OCI-LY1 (cell line): Measurements from ENCODE around the gene SLC30A10.

Experiments used
- H2AFZ ChIP-seq: fragments of 200-600 bp; sonication (generic), shearing (Covaris generic); 2 replicates; pipeline ENCODE4 v1.6.0; 2014; ENCODE audit warnings: antibody characterized with exemption, mild to moderate bottlenecking, low read length
- H3F3A ChIP-seq: fragments of 200-600 bp; sonication (generic), shearing (Covaris generic); 2 replicates; pipeline ENCODE4 v1.6.0; 2014; ENCODE audit warnings: mild to moderate bottlenecking, antibody characterized with exemption, low read length, moderate library complexity; ENCODE audit not compliant: insufficient read depth
- H3K27ac ChIP-seq: fragments of 200-600 bp; sonication (generic); 2 replicates; pipeline ENCODE4 v1.5.1; 2014; ENCODE audit warnings: low read length, mixed run types, mild to moderate bottlenecking, low read depth; ENCODE audit not compliant: poor library complexity, severe bottlenecking
- H3K27me3 ChIP-seq: fragments of 200-600 bp; sonication (generic); 2 replicates; pipeline ENCODE4 v1.6.0; 2014; ENCODE audit warnings: antibody characterized with exemption, mild to moderate bottlenecking, low read length, moderate library complexity; ENCODE audit not compliant: insufficient read depth
- H3K36me3 ChIP-seq: fragments of 200-600 bp; sonication (generic); 2 replicates; pipeline ENCODE4 v1.6.1; 2014; ENCODE audit warnings: mild to moderate bottlenecking, antibody characterized with exemption, low read length, moderate library complexity, mixed read lengths; ENCODE audit not compliant: insufficient read depth
- H3K4me1 ChIP-seq: fragments of 200-600 bp; sonication (generic); 2 replicates; pipeline ENCODE4 v1.5.1; 2014; ENCODE audit warnings: mild to moderate bottlenecking, low read length, moderate library complexity; ENCODE audit not compliant: insufficient read depth, severe bottlenecking
- H3K4me2 ChIP-seq: fragments of 200-600 bp; sonication (generic), shearing (Covaris generic); 2 replicates; pipeline ENCODE4 v1.6.1; 2014; ENCODE audit warnings: low read length
- H3K4me3 ChIP-seq: fragments of 200-600 bp; sonication (generic); 2 replicates; pipeline ENCODE4 v1.5.1; 2014; ENCODE audit warnings: low read length, low read depth, mild to moderate bottlenecking, mixed read lengths; ENCODE audit not compliant: poor library complexity, severe bottlenecking
- H3K79me2 ChIP-seq: fragments of 200-600 bp; shearing (Covaris generic); 2 replicates; pipeline ENCODE4 v1.6.1; 2016; ENCODE audit warnings: mixed run types, low read length, mixed read lengths; ENCODE audit not compliant: insufficient read depth
- H3K9ac ChIP-seq: fragments of 200-600 bp; sonication (generic), shearing (Covaris generic); 2 replicates; pipeline ENCODE4 v1.6.1; 2014; ENCODE audit warnings: mild to moderate bottlenecking, low read length, mixed read lengths
- H3K9me2 ChIP-seq: fragments of 200-600 bp; sonication (generic), shearing (Covaris generic); 2 replicates; pipeline ENCODE4 v1.6.1; 2014; ENCODE audit warnings: low read depth, mild to moderate bottlenecking, low read length, mixed read lengths
- H3K9me3 ChIP-seq: fragments of 200-600 bp; shearing (Covaris generic); 2 replicates; pipeline ENCODE4 v1.6.1; 2014; ENCODE audit warnings: low read length, mixed read lengths
- H4K20me1 ChIP-seq: fragments of 200-600 bp; sonication (generic), shearing (Covaris generic); 2 replicates; pipeline ENCODE4 v1.6.0; 2016; ENCODE audit warnings: mild to moderate bottlenecking, low read length; ENCODE audit not compliant: insufficient read depth
- EZH2 ChIP-seq: fragments of 200-600 bp; sonication (generic), shearing (Covaris generic); IDR thresholded peaks from 2 replicates; pipeline ENCODE4 v1.8.0; 2017; ENCODE audit warnings: borderline replicate concordance, mixed run types, mild to moderate bottlenecking, antibody characterized with exemption, low read length, moderate library complexity, mixed read lengths
- TF ChIP-seq, protein P1 (sequence below): fragments of 200-600 bp; sonication (generic), shearing (Covaris generic); IDR thresholded peaks from 2 replicates; pipeline ENCODE4 v1.5.1; 2017; ENCODE audit warnings: mild to moderate bottlenecking, antibody characterized with exemption, low read length, moderate library complexity, mixed read lengths

The SLC30A10 gene

DNA sequence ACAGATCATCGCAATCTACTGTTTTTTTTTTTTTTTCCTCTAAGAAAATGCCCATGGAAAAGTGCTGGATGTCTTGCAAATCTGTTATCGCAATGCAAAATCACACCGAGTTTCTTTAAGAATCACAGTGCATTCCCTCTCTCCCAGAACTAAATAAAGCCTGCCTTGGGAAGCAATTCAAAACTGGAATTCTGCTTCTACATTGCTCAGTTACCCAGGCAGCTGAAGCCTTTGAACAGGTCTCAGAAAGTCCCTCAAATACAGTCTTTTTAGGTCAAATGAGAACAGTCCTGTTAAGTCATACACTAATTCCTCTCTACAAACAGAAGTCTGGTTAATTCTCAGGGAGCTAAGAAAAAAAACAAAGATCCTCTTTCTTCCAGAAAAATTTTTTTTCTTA lies 46.3 kb downstream of the SLC30A10 start:
- H3F3A ChIP-seq, result no peaks in the 10 kb centered on the region
- H3K4me2 ChIP-seq, result no peak overlapping the region
- no peaks in the 10 kb centered on the region for H4K20me1 ChIP-seq
- H3K36me3 ChIP-seq, result no peaks in the 10 kb centered on the region
- H3K4me3 ChIP-seq, result no peak overlapping the region
- TF ChIP-seq EZH2, result no peak
- TF ChIP-seq, protein P1, sequence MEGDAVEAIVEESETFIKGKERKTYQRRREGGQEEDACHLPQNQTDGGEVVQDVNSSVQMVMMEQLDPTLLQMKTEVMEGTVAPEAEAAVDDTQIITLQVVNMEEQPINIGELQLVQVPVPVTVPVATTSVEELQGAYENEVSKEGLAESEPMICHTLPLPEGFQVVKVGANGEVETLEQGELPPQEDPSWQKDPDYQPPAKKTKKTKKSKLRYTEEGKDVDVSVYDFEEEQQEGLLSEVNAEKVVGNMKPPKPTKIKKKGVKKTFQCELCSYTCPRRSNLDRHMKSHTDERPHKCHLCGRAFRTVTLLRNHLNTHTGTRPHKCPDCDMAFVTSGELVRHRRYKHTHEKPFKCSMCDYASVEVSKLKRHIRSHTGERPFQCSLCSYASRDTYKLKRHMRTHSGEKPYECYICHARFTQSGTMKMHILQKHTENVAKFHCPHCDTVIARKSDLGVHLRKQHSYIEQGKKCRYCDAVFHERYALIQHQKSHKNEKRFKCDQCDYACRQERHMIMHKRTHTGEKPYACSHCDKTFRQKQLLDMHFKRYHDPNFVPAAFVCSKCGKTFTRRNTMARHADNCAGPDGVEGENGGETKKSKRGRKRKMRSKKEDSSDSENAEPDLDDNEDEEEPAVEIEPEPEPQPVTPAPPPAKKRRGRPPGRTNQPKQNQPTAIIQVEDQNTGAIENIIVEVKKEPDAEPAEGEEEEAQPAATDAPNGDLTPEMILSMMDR, result no peak
- H3K9me2 ChIP-seq, result no peaks in the 10 kb centered on the region
- H3K9ac ChIP-seq, result no peak overlapping the region
- no peaks in the 10 kb centered on the region for H3K79me2 ChIP-seq
- H3K9me3 ChIP-seq, result no peaks in the 10 kb centered on the region
- H3K27me3 ChIP-seq, result no peaks in the 10 kb centered on the region
- H2AFZ ChIP-seq, result no peak overlapping the region
- no peak overlapping the region for H3K27ac ChIP-seq
- no peaks in the 10 kb centered on the region for H3K4me1 ChIP-seq

DNA sequence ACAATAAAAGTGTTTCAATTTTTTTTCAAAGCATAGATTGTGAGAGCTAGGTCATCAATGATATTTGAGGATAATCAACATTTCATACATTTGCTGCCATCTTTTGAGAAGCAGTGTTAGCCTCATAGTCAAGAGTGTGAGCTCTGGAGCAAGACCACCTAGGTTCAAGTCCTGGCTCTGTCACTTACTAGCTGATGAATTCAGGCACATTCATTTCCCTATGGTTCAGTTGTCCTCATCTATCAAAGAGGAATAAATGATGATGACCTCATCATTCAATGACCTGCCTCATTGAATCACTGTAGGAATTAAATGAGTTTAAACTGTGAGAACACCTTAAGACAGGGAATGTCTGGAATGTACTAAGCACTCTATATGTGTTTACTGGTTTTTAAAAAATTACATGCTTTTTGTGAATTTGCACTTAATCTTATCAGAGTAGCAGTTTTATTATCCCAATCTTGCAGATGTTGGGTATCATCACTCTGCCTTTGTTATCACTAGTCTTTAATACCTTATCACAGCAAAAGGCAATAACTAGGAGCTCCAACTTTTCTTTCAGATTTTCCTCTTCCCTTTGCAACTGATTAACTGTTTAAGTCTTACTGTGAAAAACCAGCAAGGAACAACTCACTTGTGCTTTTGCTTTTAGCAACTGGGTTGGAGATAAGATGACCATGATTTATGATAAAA lies 47.4 kb downstream of the SLC30A10 start:
- Histone ChIP-seq H3K9ac (no peak overlapping the region), H3K9me2 (no peaks in the 10 kb centered on the region), H3K4me2 (no peak overlapping the region), H2AFZ (no peak overlapping the region), H4K20me1 (no peaks in the 10 kb centered on the region), H3K4me3 (no peak overlapping the region), H3K36me3 (no peaks in the 10 kb centered on the region), H3F3A (no peaks in the 10 kb centered on the region), H3K4me1 (no peaks in the 10 kb centered on the region), H3K27ac (no peak overlapping the region), H3K27me3 (no peaks in the 10 kb centered on the region), H3K9me3 (no peaks in the 10 kb centered on the region), H3K79me2 (no peaks in the 10 kb centered on the region)
- TF ChIP-seq EZH2, result no peak
- TF ChIP-seq, protein P1, result no peak

DNA sequence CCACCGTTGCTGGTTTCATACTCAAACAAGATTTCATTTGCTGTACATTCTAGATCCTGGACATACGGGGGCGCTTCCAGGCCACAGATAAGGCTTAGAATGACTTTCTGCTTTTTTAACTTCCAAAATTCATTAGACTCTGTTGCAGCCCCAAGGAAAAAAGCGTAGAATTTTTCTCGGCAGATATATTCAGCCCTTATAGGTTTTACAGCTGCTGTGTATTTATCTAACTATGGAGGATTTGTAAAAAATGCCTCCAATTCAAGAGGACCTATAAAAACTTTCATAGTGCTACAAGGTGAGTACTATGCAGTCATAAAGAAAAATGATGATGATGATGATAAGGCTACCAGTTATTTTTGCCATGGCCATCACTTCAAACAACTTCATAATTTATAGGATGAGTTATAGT lies 51.6 kb downstream of the SLC30A10 start:
- H3K4me2 ChIP-seq, result no peak overlapping the region
- H3K36me3 ChIP-seq, result no peaks in the 10 kb centered on the region
- H4K20me1 ChIP-seq, result no peaks in the 10 kb centered on the region
- no peaks in the 10 kb centered on the region for H3F3A ChIP-seq
- no peak for TF ChIP-seq EZH2
- TF ChIP-seq, protein P1, result peak; percentile 43
- no peaks in the 10 kb centered on the region for H3K9me2 ChIP-seq
- no peak overlapping the region for H3K9ac ChIP-seq
- H3K9me3 ChIP-seq, result no peaks in the 10 kb centered on the region
- no peak overlapping the region for H3K4me3 ChIP-seq
- H3K27ac ChIP-seq, result no peak overlapping the region
- no peak overlapping the region for H2AFZ ChIP-seq
- no peaks in the 10 kb centered on the region for H3K79me2 ChIP-seq
- no peaks in the 10 kb centered on the region for H3K27me3 ChIP-seq
- H3K4me1 ChIP-seq, result no peaks in the 10 kb centered on the region
